HG02678 (cell line): ENCODE results near the gene CILP.

Source experiments
- ATAC-seq: cut with Tn5 transposase; IDR thresholded peaks from one replicate; pipeline ENCODE4 v1.9.1; 2021; ENCODE audit warnings: mild to moderate bottlenecking, moderate library complexity; ENCODE audit not compliant: unreplicated experiment

Gene CILP

DNA sequence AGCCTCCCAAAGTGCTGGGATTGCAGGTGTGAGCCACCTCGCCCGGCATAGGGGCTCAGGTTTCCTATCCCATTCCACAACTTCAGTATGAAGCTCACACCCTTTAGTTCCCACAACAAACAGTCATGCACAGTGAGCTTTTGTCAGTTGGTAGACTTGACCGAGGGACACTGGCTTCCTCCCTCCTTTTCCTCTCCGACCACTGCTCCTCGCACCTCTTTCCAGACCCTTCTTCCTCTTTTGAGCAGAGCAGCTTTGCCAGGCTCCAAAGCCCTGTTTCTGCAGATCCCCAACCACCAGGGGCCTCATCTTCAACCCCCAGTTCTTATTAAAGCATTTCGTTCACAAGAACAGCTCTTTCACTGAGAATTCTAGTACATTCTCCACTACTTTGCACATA lies 12.7 kb upstream of the CILP start:
- no peak for ATAC-seq

DNA sequence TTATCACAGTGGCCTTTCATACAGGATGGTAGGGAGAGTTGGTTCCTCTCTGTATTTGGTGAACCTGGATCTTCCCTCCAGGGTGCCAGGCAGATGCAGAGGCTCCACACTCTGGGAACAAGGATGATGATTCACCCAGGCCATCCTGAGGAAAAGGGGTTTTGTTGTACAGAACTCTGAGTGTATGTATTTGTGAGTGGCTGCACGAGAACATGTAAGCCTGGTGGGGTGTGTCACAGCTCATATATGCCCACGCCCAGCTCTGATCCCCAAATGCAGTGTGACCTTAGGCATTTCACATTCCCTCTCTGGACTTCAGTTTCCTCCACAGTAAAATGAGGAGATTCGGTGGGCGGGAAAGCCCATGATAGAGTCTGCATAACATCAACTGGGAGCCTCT lies 11.6 kb upstream of the CILP start:
- ATAC-seq: no peak

DNA sequence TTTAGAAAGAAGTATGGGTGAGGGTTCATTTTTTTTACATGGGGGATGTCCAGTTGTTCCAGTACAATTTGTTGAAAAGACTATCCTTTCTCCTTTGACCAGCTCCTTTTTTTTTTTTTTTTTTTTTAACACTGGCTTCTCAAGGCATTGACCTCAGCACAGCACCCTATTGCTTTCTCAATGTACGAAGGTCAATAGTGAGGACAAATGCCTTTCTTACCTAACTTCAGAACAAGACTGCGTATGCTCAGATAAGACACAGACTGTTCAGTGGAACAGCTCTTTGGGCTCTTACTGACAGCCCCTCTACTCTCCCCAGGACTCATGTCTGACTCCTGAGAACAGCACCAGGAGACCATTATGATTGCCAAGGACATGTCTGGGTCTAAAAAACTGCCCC lies 10.4 kb upstream of the CILP start:
- ATAC-seq: no peak

DNA sequence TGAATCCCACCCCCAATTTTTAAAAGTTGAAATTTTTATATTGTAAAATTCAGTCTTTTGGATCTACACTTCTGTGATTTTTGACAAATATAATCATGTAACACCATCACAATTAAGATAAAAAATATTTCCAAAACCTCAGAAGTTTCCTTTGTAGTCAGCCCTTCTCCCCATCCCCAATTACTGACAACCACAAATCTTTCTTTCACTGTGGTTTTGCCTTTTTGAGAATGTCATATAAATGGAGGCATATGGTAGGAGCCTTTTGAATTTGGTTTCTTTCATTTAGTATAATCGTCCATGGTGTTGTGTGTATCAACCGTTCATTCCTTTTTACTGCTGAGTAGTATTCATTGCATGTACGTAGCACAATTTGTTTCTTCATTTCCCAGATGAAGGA lies 7.9 kb upstream of the CILP start:
- ATAC-seq: no peak

DNA sequence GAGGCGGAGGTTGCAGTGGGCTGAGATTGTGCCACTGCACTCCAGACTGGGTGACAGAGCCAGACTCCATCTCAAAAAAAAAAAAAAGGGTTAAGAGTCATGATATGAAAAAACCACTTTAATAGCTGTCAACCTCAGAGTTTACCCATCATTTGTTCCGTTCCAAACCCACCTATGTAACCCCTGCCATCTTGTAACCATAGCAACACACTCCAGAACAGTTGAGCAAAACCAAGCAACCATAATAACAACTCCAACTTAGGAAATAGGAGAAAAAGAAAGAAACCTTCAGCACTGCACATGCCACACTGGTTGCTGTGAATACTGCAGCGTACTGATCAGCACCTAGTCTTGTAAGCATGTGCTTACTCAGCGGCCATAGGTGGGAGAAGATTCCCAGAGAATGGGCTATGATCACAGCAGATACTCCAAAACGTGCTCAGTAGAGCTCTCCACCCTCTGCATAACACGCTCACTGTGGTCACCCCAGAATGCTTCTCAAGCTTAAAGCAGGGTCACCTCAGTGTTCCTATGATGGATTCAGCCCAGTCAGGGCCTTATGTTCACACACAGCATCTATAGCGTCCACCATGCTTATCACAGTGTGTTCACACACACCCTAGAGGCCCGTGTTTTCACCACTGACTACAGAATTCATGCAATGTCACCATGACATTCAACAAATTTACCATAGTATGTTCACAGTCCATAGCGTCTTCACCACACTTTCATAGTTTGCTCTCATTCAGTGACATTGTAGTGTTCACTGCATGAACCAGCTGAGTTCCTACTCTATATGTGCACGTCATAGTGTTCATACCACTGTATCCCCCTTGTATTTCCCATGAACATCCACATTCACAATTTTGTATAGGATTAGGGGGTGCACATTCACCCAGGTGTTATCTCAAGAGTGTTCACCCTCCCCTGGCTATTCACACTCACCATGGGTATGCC lies 6.5 kb upstream of the CILP start:
- ATAC-seq: no peak

DNA sequence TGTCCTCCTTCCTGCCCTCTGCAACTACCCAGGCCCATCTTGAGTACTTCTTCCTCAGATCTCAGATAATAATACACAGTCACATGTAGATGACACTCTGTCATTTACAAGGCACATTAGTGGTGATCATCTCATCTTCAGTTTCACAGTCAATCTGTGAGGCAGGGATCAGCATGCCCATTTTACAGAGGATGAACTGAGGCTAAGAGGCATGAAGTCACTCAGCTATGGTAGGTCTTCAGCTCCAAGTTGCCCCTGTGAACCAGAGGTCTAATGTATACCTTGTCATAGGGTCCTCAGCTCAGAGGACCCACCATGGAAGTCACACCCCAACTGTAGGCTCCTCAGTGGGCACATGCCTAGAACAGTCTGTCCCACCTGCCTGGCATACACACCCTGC lies 4.2 kb upstream of the CILP start:
- ATAC-seq: no peak

DNA sequence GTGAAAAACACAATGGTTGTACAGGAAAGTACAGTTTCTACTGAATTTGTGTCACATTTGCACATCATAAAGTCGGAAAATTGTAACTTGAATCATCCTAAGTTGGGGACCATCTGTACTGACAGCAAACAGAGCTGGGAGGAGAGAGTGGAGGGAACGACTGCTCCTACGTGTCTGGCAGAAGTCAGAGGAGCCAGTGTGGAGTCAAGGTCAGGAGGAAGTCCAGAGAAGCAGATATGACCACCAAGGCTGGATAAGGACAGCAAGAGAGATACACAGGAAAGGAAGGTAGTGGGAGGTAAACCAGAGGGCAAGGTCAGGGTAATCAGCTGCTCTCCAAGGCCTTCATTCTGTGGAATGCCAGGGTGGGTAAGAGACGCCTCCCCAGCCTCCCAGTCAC lies 2.7 kb upstream of the CILP start:
- no peak for ATAC-seq

DNA sequence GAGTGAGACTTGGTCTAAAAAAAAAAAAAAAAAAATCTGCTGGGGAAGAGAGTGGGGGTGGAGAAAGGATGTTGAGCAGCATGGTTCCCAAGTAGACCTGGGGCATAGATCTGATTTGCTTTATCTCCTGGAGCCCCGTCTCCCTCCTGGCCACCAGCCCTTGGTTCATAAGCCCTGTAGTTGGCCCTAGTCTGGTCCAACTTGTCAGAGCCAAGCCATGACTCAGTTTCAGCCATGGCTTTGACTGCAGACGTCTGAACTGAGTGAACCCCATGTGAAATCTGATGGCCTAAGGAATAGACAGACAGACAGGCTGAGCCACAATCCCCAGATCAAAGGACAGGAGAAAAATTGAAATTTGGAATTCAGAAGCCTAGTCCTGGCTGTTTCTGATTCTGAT lies 2.0 kb upstream of the CILP start:
- ATAC-seq: no peak

DNA sequence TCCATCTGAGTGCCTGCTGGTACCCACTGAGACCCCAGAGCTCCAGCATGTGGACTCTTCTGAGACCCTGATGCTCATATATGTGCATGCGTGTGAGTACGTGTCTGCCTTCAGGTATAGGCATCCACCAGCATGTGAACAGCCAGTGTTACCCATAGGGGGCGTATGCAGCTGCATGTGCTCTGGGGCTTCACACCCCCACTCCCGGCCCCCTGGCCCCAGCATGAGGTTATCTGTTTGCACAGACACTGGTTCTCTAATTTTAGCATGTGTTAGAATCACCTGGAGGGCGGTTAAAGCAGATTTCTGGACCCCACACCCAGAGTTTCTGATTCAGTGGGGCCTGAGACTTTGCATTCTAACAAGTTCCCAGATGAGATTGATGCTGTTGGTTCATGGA lies 824 bp upstream of the CILP start:
- no peak for ATAC-seq

DNA sequence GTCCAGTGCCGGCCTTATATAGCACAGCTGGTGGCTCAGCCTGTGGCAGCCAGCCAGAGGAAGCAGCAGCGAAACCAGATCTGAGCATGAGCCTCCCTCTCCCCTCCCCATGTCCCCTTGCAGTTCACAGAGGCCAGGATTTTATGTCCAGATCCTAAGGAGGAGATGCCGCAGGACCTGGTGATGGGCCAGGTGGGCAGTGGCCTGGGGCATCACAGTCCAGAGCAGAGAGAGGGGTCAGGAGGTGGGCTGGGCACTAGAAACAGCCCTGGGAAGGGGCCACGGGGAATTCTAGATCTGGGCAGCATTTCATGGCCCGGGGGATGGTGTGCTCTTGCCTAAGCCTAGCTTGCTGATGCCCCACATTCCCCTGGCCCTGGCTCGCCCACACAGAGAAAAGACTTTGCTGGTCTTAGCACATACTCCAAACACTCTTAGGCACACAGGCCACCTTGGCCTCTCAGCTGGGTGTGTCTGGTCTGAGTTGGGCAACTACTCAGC lies 259 bp upstream of the CILP start:
- no peak for ATAC-seq

DNA sequence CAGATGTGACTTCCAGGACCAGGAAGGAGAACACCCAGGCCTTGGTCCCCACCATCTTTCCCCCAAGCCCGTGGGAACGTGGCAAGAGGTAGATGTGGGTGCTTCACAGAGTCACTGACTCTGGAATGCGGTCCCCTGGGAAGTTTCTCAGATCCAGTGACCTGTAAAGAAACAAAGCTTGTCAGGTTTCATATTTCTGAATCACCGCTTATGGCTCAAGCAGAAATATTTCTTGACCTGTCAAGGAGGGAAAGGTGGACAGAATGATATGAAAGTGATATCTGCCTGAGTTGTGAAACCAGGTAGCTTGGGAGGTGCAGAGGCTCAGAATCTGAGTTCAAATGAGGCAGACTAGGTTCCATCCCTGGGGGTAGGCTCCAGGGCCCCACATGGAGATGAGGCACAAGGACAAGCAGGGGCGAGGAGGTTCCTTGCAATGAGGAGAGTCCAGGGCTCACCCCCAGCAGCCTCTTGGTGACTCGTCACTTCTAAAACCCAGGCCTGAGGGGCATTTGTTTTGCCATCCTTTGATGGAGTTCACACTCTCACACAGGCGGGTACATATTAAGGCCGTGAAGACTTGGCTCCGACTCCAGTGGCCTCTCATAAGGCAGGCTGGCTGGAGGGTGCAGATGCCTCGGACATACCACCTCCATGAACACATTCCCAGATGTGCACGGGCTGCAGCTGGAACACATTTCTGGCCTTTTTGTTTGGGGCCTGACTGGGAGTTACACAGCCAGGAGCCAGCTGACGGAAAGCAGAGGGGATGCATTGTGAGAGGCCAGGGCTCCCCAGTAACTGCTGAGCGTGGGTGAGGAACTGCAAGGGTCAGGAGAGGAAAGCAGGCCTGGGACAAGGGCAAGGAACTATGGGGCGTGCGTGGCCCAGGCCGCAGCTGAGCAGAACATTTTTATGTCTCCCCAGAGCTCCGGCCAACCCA lies 1.3 kb downstream of the CILP start:
- ATAC-seq: no peak

DNA sequence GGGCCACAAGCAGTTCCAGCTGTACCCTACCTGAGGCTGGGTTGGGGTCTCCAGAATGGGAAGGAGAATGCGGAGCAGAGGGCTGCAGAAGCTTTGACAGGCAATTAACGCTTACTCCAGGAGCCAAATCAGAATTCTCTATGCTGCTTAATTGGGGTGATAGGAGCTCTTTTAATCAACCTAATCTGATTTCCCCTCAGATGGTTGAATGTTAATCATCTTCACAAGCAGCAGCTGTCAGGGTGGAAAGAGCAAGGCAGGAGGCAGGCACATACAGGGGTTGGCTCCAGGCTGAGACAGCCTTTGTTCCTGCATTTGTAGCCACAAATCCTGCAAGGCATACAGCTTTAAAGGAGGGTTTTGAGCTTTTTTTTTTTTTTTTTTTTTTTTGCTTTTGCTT lies 2.6 kb downstream of the CILP start:
- no peak for ATAC-seq

DNA sequence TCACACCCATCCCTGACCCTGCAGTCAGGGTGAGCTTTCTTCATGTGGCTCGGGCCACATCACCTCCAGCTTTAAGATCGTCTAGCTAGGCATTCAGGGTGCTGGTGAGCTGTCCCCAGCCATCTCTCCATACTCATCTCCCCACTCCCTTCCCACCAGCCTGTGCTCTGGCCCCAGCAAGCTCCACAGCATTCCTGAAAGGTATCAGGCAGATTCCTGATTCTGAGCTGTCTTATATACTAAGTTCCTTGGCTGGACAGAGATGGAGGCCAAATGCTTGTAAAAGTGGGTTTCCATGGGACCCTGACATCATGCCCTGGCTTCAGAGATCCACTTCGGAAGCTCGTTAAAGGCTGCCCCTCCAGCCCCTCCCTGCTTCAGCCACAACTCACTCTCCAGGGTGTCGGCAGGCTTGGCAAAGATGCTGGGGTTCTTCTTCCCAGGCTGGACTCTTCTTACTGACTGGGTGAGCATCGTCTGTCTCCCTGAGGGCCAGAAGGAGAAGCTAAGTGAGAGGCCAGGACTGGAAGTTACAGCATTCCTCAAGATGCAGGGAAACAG lies 3.9 kb downstream of the CILP start:
- ATAC-seq: no peak

DNA sequence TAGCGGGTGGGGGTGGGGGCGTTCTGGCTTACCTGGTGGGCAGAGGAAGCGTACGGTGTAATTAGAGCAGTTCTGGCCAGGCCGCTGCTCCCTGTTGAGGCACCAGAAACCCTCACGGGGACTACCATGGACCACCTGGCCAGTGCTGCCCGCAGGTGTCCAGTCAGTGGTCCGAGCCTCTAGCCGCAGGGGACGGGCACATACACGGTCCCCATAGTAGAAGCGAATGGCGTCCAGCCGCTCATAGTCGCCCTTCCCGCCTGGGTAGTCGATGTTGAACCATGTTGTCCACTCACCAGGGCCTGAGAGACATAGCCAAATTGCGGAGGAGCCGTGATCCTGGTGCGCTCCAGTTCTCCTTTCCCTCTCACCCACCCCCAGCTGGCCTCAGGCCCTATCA lies 4.5 kb downstream of the CILP start:
- no peak for ATAC-seq

DNA sequence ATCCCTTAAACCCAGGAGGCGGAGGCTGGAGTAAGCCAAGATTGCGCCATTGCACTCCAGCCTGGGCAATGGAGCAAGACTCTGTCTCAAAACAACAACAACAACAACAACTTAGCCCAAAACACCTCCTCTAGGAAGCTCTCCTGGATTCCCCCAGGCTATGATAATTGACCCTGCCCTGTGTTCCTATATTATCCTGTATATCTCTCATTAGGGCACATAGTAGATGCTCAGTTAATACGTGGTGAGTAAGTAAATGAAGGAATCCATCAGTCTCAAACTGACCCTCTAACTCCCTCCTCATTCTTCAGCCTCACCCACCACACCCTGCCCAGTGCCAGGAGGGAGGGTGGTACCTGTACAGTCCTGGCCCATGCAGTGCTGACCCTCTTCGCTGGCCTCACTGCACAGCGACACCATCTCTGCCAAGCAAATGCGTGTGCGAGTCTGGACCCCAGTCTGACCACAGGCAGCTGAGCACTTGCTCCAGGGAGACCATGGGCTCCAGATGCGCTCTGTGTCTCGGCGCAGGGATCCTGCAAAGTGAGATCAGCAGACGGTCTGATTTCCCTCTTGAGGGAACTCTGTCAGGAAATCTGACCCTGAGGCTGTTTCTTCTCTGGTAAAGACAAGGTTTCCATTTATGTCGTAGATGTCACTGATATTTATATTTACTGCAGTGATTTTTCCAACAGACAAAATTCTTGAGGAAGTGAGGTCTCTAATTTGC lies 6.2 kb downstream of the CILP start:
- ATAC-seq: no peak

DNA sequence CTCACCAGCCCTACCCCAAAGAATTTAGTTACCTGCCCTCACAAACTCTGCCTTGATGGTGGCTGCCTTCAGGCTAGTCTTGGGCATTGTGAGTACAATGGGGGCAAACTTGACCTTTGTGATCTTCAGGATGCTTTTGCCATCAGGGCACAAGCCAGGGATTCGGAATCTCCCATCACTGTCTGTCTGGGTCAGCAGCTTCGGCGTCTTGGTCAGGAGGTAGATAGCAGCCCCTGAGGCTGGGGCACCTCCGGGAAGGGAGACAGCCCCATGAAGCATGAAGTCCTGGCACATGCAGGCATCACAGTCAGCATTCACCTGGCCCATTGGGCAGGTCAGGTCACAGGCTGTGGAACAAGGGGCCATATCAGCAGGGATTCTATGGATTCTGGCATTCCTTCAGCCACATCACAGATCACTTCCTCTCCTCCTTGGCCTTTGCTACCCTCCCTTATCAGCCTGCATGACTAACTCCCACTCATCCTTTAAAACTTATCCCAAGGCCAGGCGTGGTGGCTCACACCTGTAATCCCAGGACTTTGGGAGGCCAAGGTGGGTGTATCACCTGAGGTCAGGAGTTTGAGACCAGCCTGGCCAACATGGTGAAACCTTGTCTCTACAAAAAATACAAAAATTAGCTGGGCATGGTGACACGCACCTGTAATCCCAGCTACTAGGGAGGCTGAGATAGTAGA lies 6.9 kb downstream of the CILP start:
- no peak for ATAC-seq

DNA sequence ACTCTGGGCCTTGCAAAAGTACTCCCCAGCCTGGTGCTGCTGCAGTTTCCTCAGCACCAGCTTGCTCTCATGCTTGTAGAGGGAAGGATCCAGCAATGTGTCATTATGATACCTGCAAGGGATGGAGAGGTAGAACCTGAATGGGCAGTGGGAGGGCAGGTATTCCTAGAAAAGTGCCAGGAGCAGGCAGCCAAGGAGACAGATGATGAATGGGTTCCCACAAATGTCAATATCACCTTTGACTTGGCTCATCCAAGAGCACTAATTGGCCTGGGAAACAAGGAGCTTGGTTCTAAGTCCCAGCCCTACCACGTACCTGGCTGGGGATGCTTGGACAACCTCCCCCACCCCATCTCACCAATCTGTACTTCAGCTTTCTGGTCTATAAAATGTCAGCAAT lies 9.4 kb downstream of the CILP start:
- ATAC-seq: no peak

DNA sequence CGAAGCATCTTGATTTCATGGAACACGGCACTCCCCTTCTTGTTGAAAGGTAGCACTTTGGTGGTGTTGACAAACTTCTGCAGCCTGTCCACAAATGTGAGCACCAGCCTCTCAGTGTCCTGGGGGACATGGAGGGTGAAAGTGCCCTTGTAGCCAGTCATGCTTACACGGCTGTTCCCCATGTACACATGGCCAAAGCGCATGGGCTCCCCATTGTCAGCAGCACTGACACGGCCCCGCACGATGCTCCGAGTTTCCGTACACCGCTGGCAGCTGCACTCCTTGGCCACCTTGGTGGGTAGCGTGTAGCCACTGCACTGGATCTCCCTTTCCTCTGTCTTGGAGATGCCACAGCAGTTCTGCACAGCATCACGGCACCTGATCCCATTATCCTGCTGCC lies 12.7 kb downstream of the CILP start:
- no peak for ATAC-seq

DNA sequence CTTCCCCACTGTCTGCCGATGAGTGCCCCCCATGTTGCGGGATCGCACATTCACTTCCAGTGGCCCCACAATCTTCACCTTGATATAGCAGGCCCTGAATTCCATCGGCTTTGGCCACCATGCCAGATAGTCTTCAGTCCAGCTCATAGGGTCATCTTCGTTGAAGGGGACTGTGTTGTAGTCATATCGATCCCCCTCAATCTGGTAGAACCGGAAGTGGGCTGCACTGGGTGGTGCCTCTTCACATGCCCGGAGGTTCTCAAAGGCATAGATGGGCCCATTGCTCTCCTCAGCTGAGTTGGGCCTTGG lies 14.0 kb downstream of the CILP start:
- ATAC-seq: no peak

DNA sequence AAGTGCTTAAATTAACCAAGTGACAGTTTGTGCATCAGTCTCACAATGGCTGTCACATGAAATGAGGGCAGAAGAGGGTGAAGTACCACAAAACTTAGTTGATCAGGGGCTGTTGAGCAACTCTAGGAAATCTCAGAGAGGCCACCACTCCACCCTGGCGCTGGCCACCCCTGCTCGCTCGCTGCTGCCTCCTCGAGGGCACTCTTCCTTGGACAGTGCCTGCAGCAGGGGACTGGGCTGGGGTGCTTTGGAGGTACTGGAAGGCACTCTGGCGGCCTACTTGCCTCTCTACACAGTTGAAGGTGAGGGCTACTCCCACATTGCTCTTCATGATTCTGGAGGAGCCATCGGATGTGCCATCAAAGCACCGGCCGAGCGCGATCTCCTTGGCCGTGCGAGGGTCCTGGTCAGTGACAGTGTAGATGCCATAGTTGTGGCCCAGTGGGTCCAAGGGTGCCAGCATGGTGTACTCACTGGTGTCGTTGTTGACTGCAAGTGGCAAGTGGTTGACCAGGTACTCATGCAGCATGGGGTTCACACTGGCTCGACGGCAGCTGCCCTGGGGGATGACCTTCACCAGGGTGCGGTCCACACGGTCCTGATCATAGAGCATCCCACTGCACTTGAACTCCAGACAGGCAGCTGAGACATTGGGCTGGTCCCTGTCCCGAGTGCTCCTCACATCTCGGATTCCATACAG lies 14.5 kb downstream of the CILP start:
- no peak for ATAC-seq
